Progenitor cell of endocrine pancreas (in vitro differentiated cells): ENCODE measurements around the gene HLCS. TPM values are rescaled to one million over a fixed set of nuclear protein-coding genes. Genes with fewer than 3 reads are reported as not detected.

Experiments used
- DNase-seq: peaks from one replicate; pipeline ENCODE4 v3.0.0; 2021; ENCODE audit warnings: low spot score; ENCODE audit not compliant: unreplicated experiment
- H3K27ac Mint-ChIP-seq: 2 replicates; pipeline ENCODE4 v1.8.0; 2021; ENCODE audit warnings: mild to moderate bottlenecking, moderate library complexity, mixed read lengths
- H3K27me3 Mint-ChIP-seq: 2 replicates; pipeline ENCODE4 v1.8.0; 2021; ENCODE audit warnings: mixed read lengths
- H3K36me3 Mint-ChIP-seq: 2 replicates; pipeline ENCODE4 v1.8.0; 2022; ENCODE audit warnings: mixed read lengths; ENCODE audit not compliant: insufficient read depth
- H3K4me1 Mint-ChIP-seq: 2 replicates; pipeline ENCODE4 v1.8.0; 2021; ENCODE audit warnings: low read depth, mixed read lengths
- H3K4me3 Mint-ChIP-seq: 2 replicates; pipeline ENCODE4 v1.8.0; 2021; ENCODE audit warnings: low read depth, mild to moderate bottlenecking, moderate library complexity, mixed read lengths
- H3K9me3 Mint-ChIP-seq: 2 replicates; pipeline ENCODE4 v1.8.0; 2021; ENCODE audit warnings: low read depth, mixed read lengths
- CTCF ChIP-seq: fragments of 200-600 bp; sonication (generic); IDR thresholded peaks from one replicate; pipeline ENCODE4 v1.5.0; 2021; ENCODE audit warnings: antibody characterized with exemption, mild to moderate bottlenecking; ENCODE audit not compliant: unreplicated experiment
- total RNA-seq: library from RNA; stranded (reverse); gene quantifications from 2 replicates; pipeline ENCODE4 v1.2.1, GENCODE V29; 2021

Gene HLCS
- total RNA-seq, 1 donor from 2014 or later = 34.3 TPM

DNA sequence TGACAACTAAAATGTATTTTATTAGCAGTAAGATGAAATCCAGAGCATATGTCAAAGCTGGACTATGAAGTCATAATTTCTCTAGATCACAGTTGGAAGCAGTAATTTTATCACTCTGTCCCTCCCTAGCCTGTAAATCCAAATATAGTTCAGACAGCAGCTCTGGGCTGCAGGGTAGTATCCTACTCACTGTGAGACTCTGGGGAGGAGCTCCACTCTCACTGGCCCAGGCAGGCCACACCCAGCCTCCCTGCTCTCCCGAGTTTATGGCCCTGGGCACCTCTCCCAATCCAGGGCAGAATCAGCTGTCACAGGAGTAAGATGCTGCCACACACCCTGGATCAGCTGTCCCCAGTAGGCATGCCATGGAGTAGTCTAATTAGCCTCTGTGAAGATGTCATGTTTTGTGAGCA lies 131.1 kb downstream of the HLCS start:
- Mint-ChIP-seq H3K36me3 (peaks cover 1% of the 10 kb centered on the region), H3K27ac (no peak overlapping the region), H3K4me1 (peaks cover 5% of the 10 kb centered on the region), H3K4me3 (no peak overlapping the region), H3K9me3 (no peaks in the 10 kb centered on the region), H3K27me3 (no peaks in the 10 kb centered on the region)
- DNase-seq = no peak
- TF ChIP-seq CTCF = no peak

GRCh38 chr21:36834192-36834591 lies 132.3 kb downstream of the HLCS start:
- no peak for DNase-seq
- peaks cover 5% of the 10 kb centered on the region for H3K4me1 Mint-ChIP-seq
- no peaks in the 10 kb centered on the region for H3K27me3 Mint-ChIP-seq
- H3K36me3 Mint-ChIP-seq = peaks cover 1% of the 10 kb centered on the region
- H3K27ac Mint-ChIP-seq = no peak overlapping the region
- no peak for TF ChIP-seq CTCF
- no peak overlapping the region for H3K4me3 Mint-ChIP-seq
- no peaks in the 10 kb centered on the region for H3K9me3 Mint-ChIP-seq

GRCh38 chr21:36830100-36830499 lies 136.4 kb downstream of the HLCS start:
- H3K27ac Mint-ChIP-seq = no peak overlapping the region
- peaks cover 3% of the 10 kb centered on the region for H3K27me3 Mint-ChIP-seq
- DNase-seq = no peak
- peaks cover 3% of the 10 kb centered on the region for H3K36me3 Mint-ChIP-seq
- H3K4me1 Mint-ChIP-seq = no peaks in the 10 kb centered on the region
- no peak overlapping the region for H3K4me3 Mint-ChIP-seq
- H3K9me3 Mint-ChIP-seq = no peaks in the 10 kb centered on the region
- TF ChIP-seq CTCF = no peak

GRCh38 chr21:36828891-36829515 lies 137.5 kb downstream of the HLCS start:
- no peak for DNase-seq
- Mint-ChIP-seq H3K4me1 (no peaks in the 10 kb centered on the region), H3K4me3 (no peak overlapping the region), H3K27me3 (peaks cover 8% of the 10 kb centered on the region), H3K36me3 (peaks cover 6% of the 10 kb centered on the region), H3K27ac (no peak overlapping the region), H3K9me3 (no peaks in the 10 kb centered on the region)
- TF ChIP-seq CTCF = no peak

DNA sequence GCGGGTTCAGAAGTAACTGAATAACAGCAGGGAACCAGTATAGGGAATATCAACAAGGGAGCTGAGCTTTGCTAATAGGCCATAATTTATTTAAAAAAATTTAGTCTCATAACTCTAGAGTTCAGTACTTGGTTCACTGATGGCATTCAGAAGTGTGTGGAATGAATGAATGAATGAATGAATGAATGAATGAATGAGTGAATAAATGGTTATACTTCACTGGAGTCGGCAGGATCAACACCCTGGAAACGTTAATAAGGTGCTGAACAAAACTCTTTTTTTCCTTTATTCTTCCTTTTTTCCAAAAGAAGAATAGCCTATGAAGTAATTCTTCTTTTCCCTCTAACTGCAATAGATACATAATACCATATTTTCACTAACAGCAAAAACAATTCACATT lies 138.3 kb downstream of the HLCS start:
- peaks cover 6% of the 10 kb centered on the region for H3K36me3 Mint-ChIP-seq
- no peak overlapping the region for H3K4me3 Mint-ChIP-seq
- TF ChIP-seq CTCF = no peak
- no peaks in the 10 kb centered on the region for H3K9me3 Mint-ChIP-seq
- peaks cover 1% of the 10 kb centered on the region for H3K4me1 Mint-ChIP-seq
- H3K27me3 Mint-ChIP-seq = peaks cover 8% of the 10 kb centered on the region
- no peak overlapping the region for H3K27ac Mint-ChIP-seq
- DNase-seq = no peak
